Astrocyte (in vitro differentiated cells and primary cell): ENCODE results near the gene PTPRQ.

Source experiments
- CTCF ChIP-seq: IDR thresholded peaks from 2 replicates; pipeline ENCODE4 v1.5.1; 2011; ENCODE audit warnings: low read depth, mild to moderate bottlenecking, inconsistent platforms, low read length, moderate library complexity; ENCODE audit not compliant: insufficient read depth
- EZH2 ChIP-seq: IDR thresholded peaks from 2 replicates; pipeline ENCODE4 v1.6.1; 2012; ENCODE audit warnings: mild to moderate bottlenecking, low read length, inconsistent platforms; ENCODE audit not compliant: insufficient read depth

GRCh38 chr12:80531646-80532045 lies 87.6 kb downstream of the PTPRQ start:
- TF ChIP-seq CTCF = no peak
- TF ChIP-seq EZH2 = no peak
